Adrenal gland (tissue), 5 donors: ENCODE measurements around the gene PITX3.

Source experiments
- POLR2A ChIP-seq, 2 donors: fragments of 450-650 bp; IDR thresholded peaks; one replicate each; pipeline ENCODE4 v1.6.1; 2017; ENCODE audit warnings: antibody characterized with exemption in 2 of 2, mild to moderate bottlenecking in 2 of 2, moderate library complexity in 1 of 2
- TF ChIP-seq, protein P1 (sequence below), 6 experiments: fragments of 450-650 bp in 4 of 6; fragments of 200-600 bp in 2 of 6; sonication (generic) in 1 of 6; IDR thresholded peaks; 1 replicate in 5 of 6; 2 replicates in 1 of 6; pipeline versions ENCODE4 v1.5.1 to v1.8.0; 2016 to 2021; ENCODE audit warnings: antibody characterized with exemption in 6 of 6, mild to moderate bottlenecking in 2 of 6, moderate library complexity in 1 of 6
- donor health status: DM: no; HTN: no; CAD: no.

- TF ChIP-seq, protein P1, sequence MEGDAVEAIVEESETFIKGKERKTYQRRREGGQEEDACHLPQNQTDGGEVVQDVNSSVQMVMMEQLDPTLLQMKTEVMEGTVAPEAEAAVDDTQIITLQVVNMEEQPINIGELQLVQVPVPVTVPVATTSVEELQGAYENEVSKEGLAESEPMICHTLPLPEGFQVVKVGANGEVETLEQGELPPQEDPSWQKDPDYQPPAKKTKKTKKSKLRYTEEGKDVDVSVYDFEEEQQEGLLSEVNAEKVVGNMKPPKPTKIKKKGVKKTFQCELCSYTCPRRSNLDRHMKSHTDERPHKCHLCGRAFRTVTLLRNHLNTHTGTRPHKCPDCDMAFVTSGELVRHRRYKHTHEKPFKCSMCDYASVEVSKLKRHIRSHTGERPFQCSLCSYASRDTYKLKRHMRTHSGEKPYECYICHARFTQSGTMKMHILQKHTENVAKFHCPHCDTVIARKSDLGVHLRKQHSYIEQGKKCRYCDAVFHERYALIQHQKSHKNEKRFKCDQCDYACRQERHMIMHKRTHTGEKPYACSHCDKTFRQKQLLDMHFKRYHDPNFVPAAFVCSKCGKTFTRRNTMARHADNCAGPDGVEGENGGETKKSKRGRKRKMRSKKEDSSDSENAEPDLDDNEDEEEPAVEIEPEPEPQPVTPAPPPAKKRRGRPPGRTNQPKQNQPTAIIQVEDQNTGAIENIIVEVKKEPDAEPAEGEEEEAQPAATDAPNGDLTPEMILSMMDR (IDR thresholded peaks at IDR 0.05) = no peak
- TF ChIP-seq POLR2A (IDR thresholded peaks at IDR 0.05) = no peak
These were observed 45.9 kb downstream of the PITX3 start for GRCh38 chr10:102195296-102195870.
